Measurements from ENCODE around the gene MXD4.
"Not testable (repeated sequence)": the region's sequence is repeated elsewhere in the genome, so short reads cannot be mapped to it uniquely, and the experiment has no call there.

MXD4 gene

DNA sequence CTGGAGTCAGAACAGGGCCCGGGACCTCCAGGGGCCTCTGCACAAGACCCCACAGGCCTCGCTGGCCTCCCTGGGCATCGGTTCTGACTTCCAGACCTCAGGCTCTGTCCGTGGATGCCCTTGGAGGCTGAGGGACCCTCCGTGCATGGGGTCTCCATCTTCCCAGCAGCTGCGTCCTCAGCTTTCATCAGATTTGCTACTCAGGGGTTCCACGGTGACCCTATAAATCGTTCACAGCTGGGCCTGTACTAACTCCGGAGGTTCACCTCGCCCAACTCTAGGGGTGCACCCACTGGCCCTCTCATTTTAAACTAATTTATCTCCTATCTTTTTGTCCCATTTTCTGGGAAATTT lies 13.1 kb upstream of the MXD4 start:
- DNase-seq = not testable (repeated sequence)

DNA sequence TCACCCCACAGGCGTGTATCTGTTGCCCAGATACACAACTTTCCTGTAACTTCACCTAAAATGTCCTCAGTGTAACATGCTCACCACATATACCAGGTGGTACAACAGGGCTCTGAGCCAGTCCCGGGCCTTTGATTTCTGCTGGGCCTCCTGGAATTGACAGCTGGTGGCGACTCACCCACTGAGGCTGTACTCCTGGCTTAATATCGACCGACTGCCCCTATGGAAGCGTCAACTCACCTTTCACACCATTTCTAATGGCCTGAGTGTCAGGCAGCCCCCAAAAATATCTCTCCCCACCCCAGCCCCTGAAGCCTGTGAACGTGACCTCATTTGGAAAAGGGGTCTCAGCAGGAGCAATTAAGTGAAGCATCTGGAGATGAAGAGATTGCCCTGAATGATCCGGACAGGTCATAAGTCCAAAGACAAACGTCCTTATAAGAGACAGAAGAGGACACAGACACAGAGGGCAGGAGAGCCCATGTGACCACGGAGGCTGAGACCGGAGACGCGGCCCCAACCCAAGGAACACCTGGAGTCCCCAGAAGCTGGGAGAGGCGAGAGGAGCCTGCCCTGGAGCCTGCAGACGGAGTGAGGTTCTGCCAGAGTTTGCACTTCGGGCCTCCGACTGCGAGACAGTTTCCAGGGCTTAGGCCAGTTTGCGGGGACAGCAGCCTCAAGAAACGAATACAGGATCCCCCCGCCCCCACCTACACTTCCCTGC lies 12.6 kb upstream of the MXD4 start:
- DNase-seq = no peak

DNA sequence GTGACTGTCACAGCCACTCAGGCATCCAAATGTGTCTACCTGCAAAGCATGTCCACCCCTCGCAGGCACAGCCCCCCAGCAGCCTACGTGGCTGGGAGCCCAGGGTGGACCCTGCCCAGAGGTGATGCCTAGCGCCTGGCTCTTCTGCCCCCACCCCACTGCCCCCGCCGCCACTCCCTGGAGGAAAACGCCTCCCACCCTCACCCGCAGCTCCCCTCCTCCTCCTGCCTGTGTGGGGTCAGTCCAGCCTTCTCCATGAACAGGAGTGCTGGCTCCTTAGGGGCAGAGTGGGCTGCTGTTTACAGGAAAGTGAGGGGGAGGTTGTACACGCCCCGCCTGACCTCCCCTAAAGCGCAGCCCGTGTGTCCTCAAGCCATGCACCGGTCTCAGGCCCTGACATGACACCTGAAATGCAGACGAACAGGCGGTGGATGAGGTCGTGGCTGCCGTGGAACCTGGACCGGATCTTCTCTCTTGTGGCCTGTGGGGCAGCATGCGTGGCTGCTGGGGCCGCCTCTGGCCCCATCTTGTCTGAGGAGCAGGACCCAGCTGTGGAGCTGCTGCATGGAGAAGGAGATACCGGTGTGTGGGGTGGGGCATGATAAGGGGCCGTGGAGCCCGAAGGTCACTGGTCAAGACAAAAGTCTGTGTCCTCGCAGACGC lies 11.9 kb upstream of the MXD4 start:
- DNase-seq = no peak

DNA sequence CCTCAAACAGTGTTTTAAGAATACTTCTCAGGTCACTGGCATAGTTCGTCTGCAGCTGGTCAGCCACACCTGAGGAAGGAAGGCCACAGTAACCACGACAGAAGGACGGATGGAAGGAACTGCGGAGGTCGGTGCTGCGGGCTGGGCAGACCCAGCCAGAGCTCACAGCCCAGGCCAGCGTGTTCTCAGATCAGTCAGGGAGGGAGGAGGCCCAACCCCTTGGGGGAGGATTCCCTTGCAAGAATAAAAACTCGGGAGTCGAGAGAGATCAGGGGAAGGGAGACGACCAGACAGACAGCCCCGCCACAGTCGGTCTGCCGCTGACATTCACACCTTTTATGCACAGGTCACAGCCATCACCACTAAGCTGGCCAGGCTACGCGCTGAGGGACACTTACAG lies 11.3 kb upstream of the MXD4 start:
- no peak for DNase-seq

DNA sequence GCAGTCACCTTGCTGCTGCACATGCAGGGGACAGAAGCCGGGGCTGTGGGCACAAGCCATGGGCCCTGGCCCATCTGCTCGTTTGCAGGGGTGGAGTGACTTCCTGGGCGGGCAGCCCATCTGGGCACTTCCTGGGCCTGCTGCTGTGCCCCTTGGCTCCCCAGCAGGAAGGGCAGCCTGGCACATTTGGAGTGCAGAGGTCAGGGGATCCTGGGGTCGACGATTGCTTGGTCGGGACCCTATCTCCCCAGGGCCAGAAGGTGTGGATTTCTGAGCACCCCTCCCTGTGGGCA lies 10.9 kb upstream of the MXD4 start:
- no peak for DNase-seq

DNA sequence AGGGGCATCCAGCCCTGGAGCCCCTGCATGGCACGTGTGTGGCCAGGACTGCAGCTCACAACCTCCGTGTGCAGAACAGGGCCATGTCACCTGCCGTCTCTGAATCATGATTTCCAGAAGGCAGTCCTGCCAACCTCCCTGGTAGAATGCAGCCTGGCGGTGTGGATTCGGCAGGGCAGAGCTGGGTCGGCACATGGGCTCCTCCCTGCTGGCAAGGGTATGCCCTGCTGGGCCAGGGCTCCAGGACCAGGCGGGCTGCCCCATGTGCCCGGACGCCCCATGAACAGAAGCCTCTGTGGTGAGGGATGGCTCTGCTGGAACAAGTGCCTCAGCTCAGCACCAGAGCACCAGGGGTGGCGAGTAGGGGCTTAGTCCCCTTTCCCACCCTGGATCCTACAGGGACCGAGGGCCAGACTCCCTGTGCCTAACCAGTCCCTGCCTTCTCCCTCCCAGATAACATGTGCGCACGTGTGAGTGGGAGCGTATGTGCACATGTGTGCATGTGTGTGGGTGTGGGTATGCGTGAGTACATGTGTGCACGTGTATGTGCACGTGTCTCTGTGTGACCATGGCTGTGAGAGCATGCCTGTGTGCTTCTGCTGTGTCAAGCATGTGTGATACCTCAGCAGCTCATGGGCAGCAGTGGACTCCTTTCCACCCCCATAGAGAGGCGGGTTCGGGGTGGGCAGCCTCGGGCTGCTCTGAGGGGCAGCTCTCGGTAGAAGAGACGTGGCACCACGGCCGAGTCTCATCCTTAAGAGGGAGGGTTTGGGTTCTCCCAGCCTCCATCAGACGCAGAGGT lies 10.3 kb upstream of the MXD4 start:
- DNase-seq = no peak

- no peak for DNase-seq
These were observed 9.5 kb upstream of the MXD4 start for GRCh38 chr4:2271279-2272025.

GRCh38 chr4:2270341-2271165 lies 8.6 kb upstream of the MXD4 start:
- no peak for DNase-seq

GRCh38 chr4:2269618-2270163 lies 7.8 kb upstream of the MXD4 start:
- no peak for DNase-seq

- DNase-seq = no peak
These were observed 7.3 kb upstream of the MXD4 start for GRCh38 chr4:2269206-2269531.

DNA sequence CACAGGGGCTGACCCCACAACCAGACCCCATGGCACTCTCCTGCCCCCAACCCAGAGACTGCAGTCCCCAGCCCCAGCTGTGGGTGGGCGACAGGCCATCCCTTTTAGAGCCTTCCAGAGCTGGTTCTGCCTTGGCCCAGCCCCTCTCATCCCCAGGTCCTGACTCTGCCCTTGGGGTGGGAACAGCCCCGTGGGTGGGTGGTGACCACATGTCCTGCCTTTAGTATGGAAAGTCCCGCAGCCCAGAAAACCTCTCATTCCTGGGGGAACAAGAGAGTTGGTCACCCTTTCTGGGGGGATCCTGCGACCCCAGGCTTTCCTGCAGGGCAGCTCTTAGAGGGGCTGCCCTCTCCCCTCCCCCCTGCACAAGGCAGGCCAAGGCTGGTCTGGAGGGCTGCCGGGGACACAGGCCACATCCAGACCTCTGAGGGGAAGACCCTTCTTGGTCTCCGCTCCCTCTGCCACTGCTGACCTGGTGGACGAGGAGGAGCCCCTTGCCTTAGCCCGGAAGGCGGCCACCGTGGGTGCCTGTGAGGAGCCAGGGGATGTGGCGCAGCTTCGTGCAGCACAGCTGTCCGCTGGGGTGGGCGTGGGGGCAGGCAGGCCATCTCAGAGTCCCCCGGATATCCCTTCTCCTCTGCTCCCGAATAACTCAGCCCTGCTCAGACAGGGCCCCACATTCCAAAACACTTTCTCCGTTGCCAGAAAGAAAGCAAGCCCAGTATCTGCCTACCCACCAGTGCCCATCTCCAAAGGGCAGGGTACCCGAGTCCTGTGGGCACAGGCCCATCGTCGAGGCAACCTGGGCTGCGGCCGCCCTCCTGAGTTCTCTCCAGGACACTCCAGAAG lies 6.7 kb upstream of the MXD4 start:
- DNase-seq = no peak

DNA sequence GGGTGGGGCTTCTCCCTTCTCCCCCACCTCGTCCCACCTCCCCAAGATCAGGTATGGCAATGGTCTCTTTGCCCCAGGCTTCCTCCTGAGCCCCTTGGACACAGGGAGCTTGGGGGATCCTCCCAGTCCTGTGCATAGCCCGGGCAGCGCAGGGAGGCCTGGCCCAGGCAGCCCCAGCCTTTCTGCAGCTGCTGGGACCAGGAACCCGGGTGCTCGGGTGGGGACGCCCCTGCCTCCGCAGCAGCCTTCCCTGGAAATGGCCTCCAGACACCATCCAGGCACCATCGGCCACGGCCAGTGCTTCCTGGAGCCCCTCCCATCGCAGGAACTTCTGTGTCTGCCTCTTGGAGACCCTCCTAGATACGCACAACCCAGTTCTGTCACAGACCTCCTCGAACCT lies 5.9 kb upstream of the MXD4 start:
- DNase-seq = no peak

DNA sequence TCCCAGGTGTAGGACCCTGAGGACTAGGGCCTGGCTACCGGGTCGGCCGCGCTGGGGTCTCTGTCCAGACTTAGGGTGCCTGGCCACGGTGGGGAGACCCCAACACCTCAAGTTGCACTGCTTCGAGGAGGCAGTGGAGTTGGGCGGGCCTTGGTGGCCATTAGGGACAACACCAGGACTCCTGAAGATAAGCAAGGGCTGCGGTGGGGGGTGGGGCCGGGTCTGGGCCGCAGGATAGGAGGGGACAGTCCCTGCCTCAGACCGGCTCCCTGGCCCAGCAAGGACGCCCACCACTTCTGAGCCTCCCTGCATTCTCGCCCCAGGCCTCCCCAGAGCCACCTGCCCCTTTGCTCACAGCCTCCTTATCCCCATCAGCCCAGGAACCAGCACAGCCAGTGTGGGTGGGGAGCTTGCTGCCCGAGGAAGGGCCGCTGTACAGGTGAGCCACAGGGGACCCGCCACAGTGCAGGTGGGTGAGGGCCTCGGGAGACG lies 5.5 kb upstream of the MXD4 start:
- DNase-seq = no peak

- DNase-seq = no peak
These were observed 4.9 kb upstream of the MXD4 start for GRCh38 chr4:2266821-2267220.

- DNase-seq = no peak
These were observed 4.3 kb upstream of the MXD4 start for GRCh38 chr4:2266181-2266580.

DNA sequence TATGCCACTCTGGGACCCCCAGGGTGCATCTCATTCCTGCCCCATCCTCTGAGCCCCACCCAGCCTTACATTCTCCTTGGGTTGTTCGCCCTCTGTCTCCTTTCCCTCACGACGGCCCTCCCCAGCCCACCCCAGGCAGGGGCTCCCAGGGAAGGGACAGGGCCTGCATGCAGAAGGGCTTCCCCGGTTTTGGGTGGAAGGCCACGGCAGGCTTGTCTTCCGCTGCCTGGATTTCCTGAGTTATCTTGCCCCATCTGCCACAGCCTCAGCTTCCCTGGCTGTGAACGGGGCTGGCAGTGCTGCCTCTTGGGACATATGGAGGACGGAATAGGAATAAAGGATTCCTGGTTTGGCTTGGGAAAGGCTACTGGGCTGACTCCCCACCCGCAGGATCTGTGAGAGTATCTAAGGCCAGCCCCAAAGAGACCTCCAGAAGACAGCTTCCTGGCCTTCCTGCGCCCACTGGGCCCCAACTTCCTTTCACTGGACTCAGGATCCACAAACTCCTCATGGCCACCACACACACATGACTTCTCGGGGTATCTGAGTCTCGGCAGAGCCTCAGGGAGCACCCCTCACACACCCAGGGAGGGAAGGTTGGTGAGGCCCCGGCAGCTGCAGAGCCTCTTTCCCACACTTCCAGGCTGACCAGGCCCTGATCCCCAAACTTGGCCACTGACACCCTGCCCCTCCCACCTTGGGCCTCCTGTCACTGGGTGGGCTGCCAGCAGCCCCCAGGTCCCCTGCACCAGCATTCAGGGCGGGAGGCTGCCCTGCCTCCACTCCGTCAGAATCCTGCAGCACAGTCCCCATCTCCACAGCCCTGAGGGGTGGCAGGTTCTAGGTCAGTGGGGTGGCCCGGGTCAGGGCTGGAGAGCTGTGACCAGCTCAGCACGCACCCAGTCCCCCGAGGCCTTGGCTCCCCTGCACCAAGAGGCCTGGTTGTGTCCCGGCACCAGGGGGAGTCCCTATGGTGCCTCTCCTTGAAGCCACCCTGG lies 3.5 kb upstream of the MXD4 start:
- no peak for DNase-seq

DNA sequence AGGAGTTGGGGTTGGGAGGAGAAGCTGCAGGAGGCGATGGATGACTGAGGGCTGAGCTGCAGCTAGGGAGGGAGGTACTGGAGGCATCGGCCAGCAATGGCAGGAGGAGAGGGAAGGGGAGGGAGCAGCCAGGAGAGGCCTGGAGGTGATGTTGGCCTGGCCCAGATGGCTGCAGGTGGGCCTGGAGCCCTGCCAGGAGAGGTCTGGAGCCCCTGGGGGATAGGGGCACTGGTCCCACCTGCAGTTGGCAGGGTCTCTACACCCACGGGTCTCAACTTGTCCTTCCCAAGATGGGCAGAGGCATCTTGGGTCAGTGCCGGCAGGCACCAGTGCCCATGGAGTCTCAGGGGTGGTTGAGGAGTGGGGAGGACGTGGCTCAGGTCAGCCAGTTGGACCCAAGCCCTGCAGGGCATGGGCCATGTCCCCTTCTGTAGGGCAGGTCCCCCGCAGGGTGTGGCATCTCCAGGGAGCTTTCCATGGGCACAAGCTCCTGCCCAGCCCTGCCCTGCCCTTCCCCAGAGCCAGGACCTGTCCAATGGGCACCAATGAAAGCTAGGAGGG lies 2.7 kb upstream of the MXD4 start:
- DNase-seq = no peak

- no peak for DNase-seq
These were observed 2.0 kb upstream of the MXD4 start for GRCh38 chr4:2263926-2264321.

DNA sequence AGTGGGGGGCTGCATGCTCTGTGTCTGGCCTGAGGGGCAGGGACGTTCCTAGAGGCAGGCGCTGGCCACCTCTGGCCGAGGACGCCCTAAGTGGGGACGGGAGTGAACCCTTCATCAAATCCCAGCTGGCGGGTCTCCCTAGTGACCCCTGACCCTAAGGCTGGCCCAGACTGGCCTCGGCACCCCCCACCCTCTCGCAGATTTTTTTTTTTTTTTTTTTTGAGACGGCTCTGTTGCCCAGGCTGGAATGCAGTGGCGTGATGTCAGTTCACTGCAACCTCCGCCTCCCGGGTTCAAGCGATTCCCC lies 988 bp upstream of the MXD4 start:
- no peak for DNase-seq

Data from fibroblast of skin of abdomen (primary cell).